GM10266 (cell line): ENCODE data around the gene SLF2.

ENCODE experiments used
- DNase-seq: peaks from one replicate; pipeline ENCODE4 v3.0.0; 2012; ENCODE audit errors: extremely low spot score
- CTCF ChIP-seq: IDR thresholded peaks from 2 replicates; pipeline ENCODE4 v1.5.1; 2012; ENCODE audit warnings: mild to moderate bottlenecking, low read depth; ENCODE audit not compliant: control insufficient read depth, insufficient read depth; ENCODE audit errors: missing control alignments

SLF2 gene

GRCh38 chr10:100886963-100887362, 25.8 kb upstream of the SLF2 start:
- DNase-seq: no peak
- no peak for TF ChIP-seq CTCF

GRCh38 chr10:100887761-100888296, 24.9 kb upstream of the SLF2 start:
- DNase-seq: no peak
- no peak for TF ChIP-seq CTCF

- peak; percentile 6 for TF ChIP-seq CTCF
- no peak for DNase-seq
These were observed 23.8 kb upstream of the SLF2 start for GRCh38 chr10:100888957-100889356.

- no peak for TF ChIP-seq CTCF
- no peak for DNase-seq
These were observed 23.2 kb upstream of the SLF2 start for GRCh38 chr10:100889546-100889945.

GRCh38 chr10:100890141-100890672, 22.6 kb upstream of the SLF2 start:
- DNase-seq: no peak
- TF ChIP-seq CTCF: no peak

GRCh38 chr10:100890673-100891317, 22.0 kb upstream of the SLF2 start:
- TF ChIP-seq CTCF: no peak

GRCh38 chr10:100894033-100894432, 18.7 kb upstream of the SLF2 start:
- no peak for TF ChIP-seq CTCF
- DNase-seq: no peak

More at GRCh38 chr10:100890673-100891317, 22.0 kb upstream of the SLF2 start:
- no peak for DNase-seq
